Lower leg skin (tissue), 4 donors: ENCODE results near the gene FAU. TPM values are rescaled to one million over a fixed set of nuclear protein-coding genes. Genes with fewer than 3 reads are reported as not detected.

Source experiments
- DNase-seq, 2 donors: peaks; one replicate each; pipeline ENCODE4 v3.0.0-alpha.2; 2019; ENCODE audit warnings: low spot score in 2 of 2
- H3K4me3 ChIP-seq: fragments of 200-600 bp; sonication (generic); 2 replicates; pipeline ENCODE4 v1.5.1; 2017; ENCODE audit warnings: mild to moderate bottlenecking, low read depth; ENCODE audit not compliant: poor library complexity, severe bottlenecking
- CTCF ChIP-seq, 3 donors: fragments of 450-650 bp; IDR thresholded peaks; one replicate each; pipeline ENCODE4 v1.5.1; 2016; ENCODE audit warnings: antibody characterized with exemption in 3 of 3, mild to moderate bottlenecking in 3 of 3, moderate library complexity in 2 of 3
- POLR2A ChIP-seq, 2 donors: fragments of 450-650 bp; IDR thresholded peaks; one replicate each; pipeline ENCODE4 v1.6.1; 2016 to 2017; ENCODE audit warnings: antibody characterized with exemption in 2 of 2, mild to moderate bottlenecking in 1 of 2, moderate library complexity in 1 of 2
- WGBS, 2 donors: methylation state at CpG; one replicate each; pipeline ENCODE4 v1.1.5; 2018; 5-methylcytosine and 5-hydroxymethylcytosine counted together
- intact Hi-C: fragments of 100-400 bp; cut with DNase I; formaldehyde crosslinking; loops from one replicate; pipeline ENCODE4 v1.15.0; 2023; ENCODE audit warnings: low total_unique reads
- total RNA-seq, 4 donors: library from RNA; depleted of rRNA; stranded (reverse); fragments of >200 nt; gene quantifications; one replicate each; pipeline ENCODE4 v1.1.0, GENCODE V29; 2016

The FAU gene
- total RNA-seq, 4 donors from 2014 or later: 574 to 1,562 (median 887) TPM

- intact Hi-C loops: loop anchor here (5.0 kb wide), 1 partner anchor 265 kb away; no protein-coding TSS in a partner anchor
- H3K4me3 ChIP-seq: peak within 1 kb of the TSS; percentile 7
- peak; percentile 92 to 99 for DNase-seq
- 1 to 2% methylated on average over 48 to 49 of the region's 64 CpGs for WGBS, 2 donors
- no peak for TF ChIP-seq POLR2A (IDR thresholded peaks at IDR 0.05)
These were observed 10.0 kb downstream of the FAU start, which contains the start of gene TM7SF2 for GRCh38 chr11:65111744-65112545. TM7SF2 (plus strand) TSS chr11:65111872; CDS start chr11:65112016, 144 bp downstream.

GRCh38 chr11:65111159-65111743 lies 10.7 kb downstream of the FAU start:
- intact Hi-C loops: loop anchor here (5.0 kb wide), 1 partner anchor 264 kb away; no protein-coding TSS in a partner anchor
- TF ChIP-seq POLR2A (IDR thresholded peaks at IDR 0.05) (no peak), CTCF (IDR thresholded peaks at IDR 0.05) (no peak)
- 61% methylated on average over 18 to 31 of the region's 31 CpGs for WGBS, 2 donors
- DNase-seq: no peak
- no peak overlapping the region for H3K4me3 ChIP-seq

- no peak for TF ChIP-seq POLR2A (IDR thresholded peaks at IDR 0.05)
- TF ChIP-seq CTCF (IDR thresholded peaks at IDR 0.05): peak in 1 of 3 donors; percentile 94
- intact Hi-C loops: loop anchor here (5.0 kb wide), 1 partner anchor 263 kb away; no protein-coding TSS in a partner anchor
- 2 to 9% methylated on average over 13 of the region's 18 CpGs for WGBS, 2 donors
- H3K4me3 ChIP-seq: no peak overlapping the region
- peak; percentile 88 to 98 for DNase-seq
These were observed 11.5 kb downstream of the FAU start for GRCh38 chr11:65110354-65110861.

GRCh38 chr11:65109231-65110198 lies 12.4 kb downstream of the FAU start:
- intact Hi-C loops: loop anchor here (5.0 kb wide), 1 partner anchor 262 kb away; no protein-coding TSS in a partner anchor
- no peak overlapping the region for H3K4me3 ChIP-seq
- no peak for TF ChIP-seq CTCF (IDR thresholded peaks at IDR 0.05)
- TF ChIP-seq POLR2A (IDR thresholded peaks at IDR 0.05): no peak
- WGBS, 2 donors: 84 to 86% methylated on average over 30 of the region's 36 CpGs
- no peak for DNase-seq

GRCh38 chr11:65108469-65109123 lies 13.3 kb downstream of the FAU start:
- no peak for TF ChIP-seq POLR2A (IDR thresholded peaks at IDR 0.05)
- TF ChIP-seq CTCF (IDR thresholded peaks at IDR 0.05): no peak
- intact Hi-C loops: no loop called here
- WGBS, 2 donors: 89 to 90% methylated on average over 21 to 38 of the region's 38 CpGs
- H3K4me3 ChIP-seq: no peak overlapping the region
- no peak for DNase-seq
